ENCODE data around the gene FAM174C.

The FAM174C gene

DNA sequence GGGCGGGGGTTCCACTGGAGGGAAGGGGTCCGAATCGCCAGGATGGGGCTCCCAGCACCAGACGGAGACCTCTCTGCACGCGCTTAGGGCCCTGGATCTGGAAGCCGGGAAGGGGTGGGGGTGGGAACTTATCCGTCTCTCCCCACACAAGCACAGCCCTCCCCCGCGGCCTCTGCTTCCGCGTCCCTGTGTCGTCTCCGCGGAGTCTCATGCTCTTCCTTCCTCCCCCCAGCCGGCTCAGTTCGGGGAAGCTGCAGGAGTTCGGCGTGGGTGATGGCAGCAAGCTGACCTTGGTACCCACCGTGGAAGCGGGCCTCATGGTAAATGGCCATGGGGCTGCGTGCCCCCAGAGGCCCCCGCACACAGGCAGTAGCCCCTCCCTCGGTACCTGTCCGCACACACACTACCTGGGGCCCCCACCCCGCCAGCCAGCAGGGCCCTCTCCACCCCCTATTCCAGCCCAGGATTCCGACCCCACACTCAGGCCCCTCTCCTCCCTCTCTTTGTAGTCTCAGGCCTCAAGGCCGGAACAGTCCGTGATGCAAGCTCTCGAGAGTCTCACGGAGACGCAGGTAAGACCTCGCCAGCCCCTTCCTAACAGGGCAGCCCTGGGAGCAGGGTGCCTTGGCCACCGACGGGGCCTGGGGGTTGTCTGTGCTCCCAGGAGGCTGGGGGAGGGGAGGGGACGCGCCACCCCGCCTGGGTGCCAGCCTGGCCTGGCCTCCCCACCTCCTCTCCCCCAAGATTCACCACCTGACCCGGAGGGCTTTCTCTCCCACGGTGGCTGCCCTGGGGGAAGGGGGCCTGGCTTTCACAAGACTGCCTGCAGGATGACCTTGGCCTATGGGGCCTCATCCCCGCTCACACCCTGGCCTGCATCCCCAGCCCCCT lies 23.8 kb upstream of the FAM174C start:
- DNase-seq = peak in 1 of 2 donors; percentile 52

DNA sequence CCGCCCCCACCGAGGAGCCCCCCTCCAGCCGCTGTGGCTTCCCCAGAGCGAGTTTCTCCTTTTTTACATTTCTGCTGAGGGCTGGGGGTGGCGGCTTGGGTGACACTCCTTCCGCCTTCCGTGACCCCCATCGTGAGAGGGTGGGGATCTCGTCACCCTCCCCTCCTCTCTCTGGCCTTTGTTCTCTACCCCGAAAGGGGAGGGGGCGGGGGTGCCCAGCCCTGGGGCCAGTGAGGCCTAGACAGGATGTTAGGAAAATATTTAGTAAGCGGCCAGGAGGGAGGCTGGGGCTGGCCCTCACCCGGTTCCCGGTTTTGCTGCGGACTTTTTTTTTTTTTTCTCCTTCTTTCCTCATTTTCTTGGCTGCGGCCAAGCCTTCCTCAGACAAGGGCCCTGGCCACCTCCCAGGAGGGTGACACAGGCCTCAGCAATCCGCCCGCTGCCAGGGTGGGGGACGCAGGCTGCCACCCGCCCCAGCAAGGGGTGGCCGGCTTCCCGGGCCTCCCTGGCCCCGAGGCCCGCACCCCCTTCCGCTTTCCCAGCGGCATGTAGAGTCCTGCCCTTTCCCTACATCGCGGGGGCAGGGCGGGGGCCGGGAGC lies 23.0 kb upstream of the FAM174C start:
- DNase-seq = no peak

DNA sequence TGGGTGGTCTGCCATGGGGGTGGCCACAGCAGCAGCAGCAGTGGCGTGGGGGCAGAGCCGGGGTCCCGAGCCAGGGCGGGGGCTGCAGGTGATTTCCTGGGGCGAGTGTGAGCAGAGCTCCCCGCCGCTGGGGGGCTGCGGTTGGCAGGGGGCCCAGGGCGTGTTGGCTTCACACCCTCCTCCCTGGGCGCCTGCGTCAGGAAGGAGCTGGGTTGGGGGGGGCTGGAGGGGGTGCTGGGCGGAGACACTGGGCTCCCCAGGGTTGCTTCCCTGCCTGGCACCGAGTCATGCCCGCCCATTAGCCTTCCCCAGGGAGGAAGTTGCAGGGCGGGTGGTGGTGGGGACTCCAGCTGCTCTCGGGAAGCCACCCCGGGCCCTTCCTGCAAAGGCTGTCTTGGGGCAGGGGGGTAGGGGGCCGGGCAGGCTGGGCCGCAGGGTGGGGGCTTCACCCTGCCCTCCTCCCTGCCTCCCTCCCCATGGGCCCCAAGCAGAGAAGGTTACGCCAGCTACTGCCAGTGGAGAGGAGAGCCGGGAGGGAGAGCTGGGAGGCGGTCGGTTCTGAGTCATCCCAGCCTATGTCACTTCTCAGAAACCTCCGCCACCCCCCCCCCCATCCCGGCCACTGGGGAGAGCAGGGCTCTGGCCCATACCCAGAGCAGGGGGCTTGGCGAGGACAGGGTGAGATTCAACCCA lies 22.4 kb upstream of the FAM174C start:
- peak; percentile 60 to 65 for DNase-seq

DNA sequence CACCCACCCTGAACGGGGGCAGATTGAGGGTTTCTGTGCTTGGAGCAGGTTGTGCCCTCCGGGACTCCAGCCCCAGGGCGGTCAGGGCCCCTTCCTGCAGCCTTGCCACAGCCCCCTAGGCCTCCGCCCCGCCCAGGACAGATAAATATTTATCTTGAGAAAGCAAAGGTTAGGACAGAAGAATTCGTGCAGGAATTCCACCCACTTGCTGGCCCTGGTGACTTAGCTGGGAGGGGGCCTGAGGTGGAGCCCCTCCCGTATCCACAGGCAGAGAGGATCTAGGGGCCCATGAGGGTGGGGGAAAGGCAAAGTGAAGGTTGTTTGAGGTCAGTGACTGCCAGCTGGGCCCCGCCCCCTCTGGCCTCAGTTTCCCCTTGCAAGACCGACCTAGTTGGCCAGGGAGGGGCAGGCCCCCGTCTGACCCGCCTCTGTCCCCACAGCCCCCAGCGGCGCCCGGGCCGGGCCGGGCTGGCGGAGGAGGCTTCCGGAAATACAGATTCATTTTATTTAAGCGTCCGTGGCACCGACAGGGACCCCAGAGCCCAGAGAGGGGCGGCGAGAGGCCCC lies 21.7 kb upstream of the FAM174C start:
- no peak for DNase-seq

DNA sequence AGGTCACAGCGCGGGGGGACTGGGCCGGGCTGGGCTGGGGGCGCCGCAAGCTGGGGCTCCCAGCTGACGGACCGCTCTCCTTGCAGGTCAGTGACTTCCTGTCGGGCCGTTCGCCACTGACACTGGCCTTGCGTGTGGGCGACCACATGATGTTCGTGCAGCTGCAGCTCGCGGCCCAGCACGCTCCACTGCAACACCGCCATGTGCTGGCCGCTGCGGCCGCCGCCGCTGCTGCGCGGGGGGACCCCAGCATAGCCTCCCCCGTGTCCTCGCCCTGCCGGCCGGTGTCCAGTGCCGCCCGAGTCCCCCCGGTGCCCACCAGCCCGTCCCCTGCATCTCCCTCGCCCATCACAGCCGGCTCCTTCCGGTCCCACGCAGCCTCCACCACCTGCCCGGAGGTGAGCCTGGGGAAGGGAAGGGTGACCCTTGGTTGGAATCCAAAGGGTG lies 21.2 kb upstream of the FAM174C start:
- DNase-seq = no peak

DNA sequence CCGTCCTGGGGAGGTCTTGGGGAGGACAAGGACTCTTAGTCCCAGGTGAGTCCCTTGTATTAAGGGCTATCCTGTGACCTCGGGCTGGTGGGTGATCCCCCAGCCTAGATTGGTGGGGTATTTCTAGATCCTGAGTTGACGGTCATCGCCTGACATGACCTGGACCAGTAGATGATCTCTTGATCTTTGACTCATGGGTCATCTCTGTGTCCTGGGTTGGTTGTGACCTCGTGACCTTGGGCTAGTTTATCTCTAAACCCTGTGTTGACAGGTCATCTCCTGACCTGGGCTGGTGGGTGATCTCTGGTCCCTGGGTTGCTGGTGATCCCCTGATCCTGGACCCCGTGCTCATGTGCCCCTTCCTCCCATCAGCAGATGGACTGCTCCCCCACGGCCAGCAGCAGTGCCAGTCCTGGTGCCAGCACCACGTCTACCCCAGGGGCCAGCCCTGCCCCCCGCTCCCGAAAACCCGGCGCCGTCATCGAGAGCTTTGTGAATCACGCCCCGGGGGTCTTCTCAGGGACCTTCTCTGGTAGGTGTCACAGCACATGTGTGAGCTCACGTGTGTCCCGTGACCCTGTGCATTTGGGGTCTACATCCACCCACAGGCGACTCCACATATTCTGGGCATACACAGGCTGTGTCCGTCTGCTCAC lies 20.7 kb upstream of the FAM174C start:
- no peak for DNase-seq

DNA sequence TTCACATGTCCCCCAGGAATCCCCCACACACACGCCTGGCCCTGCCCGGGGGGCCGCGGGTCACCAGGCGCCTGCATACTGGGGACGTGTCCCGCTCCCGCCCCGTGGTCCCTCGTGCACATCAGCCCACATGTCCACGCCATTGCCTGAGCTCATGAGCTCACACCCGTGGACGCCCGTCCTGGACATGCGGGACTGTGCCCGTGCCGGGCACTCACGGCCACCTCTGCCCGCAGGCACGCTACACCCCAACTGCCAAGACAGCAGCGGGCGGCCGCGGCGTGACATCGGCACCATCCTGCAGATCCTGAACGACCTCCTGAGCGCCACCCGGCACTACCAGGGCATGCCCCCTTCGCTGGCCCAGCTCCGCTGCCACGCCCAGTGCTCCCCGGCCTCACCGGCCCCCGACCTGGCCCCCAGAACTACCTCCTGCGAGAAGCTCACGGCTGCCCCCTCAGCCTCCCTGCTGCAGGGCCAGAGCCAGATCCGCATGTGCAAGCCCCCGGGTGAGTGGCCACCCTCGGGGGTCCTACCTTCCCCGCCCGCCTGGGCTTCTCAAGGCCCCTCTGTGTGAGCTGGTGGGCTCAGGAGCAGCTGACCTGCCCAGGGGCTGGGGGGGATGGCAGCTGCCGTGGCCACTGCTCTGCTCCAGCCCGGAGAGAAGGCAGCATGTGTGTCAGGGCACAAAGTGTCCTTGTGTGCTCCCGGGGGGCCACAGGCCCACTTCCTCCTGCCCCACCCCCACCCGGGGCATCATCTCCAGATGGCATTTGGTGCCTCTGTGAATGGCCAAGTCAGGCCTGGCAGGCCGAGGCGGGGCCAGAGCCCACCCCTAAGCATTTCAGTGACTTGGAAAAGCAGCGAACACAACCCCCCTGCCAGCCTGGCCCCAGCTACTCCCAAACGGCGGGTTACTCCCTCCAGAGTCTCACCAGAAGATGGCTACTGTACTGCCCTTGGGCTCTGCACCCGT lies 19.9 kb upstream of the FAM174C start:
- DNase-seq = no peak

DNA sequence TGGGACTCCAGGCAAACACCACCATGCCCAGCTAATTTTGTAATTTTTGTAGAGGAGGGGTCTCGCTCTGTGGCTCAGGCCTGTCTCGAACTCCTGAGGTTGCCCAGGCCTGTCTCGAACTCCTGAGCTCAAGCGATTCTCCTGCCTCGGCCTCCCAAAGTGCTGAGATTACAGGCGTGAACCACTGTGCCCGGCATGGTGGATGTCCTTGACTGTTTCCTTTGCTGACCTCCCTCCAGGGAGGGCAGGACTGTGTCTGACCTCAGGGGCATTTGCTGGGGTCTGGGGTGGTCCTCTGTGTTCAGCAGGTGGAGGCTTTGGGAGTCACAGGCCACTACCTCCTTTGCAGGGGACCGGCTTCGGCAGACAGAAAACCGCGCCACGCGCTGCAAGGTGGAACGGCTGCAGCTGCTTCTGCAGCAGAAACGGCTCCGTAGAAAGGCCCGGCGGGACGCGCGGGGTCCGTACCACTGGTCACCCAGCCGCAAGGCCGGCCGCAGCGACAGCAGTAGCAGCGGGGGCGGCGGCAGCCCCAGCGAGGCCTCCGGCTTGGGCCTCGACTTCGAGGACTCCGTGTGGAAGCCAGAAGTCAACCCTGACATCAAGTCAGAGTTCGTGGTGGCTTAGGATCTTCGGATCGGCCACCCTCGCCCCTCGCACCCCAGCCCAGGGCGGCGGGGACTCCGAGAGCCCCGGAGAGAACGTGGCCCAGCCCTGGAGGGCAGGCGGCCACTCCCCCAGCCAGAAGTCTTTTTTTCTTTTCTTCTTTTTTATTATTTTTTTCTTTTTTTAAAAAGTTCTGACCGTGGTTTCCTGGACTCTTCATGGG lies 18.5 kb upstream of the FAM174C start:
- no peak for DNase-seq

DNA sequence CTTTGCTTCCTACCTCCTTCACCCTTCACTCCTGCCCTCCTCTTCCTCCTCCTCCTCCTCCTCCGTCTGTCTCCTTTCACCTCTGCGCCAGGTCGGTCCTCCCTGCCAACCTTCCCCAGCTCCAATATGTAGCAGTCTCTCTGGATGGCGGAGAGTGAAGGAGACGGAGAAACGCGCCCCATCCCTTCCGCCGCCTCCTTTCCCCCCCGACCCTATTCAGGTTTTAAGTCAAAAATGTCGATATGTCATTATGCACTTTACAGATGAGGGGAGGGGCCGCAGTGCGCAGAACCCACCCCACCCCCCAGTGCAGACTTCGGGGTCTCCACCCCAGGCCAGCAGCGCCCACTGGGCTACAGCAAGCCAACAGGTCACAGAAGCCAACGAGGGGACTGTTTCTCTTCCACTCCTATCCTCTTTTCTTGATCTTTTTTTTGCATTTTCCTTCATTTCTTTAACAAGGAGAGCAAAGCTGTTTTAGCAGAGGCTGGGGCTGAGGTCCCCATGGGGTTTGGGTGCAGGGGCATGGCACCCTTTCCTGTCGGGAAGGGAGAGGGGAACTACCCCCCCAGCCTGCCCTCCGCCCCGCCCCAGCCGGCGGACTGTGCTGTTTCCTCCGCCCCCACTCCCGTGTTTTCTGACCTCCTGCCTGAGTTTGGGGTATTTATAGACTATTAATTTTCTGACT lies 17.7 kb upstream of the FAM174C start:
- no peak for DNase-seq

DNA sequence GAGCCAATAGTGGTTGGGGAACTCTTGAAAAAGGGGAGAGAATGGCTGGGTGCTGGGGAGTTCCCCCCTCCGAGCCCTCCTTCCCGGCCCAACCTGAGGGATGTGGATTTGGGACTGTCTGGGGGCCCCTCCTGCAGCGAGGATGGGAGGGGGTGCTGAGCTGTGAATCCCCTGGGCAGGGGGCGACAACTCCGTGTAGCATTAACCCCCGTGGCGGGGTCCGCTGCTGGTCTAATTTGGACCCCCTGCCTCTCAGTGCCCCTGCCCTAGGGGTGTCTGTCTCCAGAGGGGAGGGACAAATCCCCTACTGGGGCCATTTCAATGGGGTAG lies 17.2 kb upstream of the FAM174C start:
- DNase-seq = no peak

DNA sequence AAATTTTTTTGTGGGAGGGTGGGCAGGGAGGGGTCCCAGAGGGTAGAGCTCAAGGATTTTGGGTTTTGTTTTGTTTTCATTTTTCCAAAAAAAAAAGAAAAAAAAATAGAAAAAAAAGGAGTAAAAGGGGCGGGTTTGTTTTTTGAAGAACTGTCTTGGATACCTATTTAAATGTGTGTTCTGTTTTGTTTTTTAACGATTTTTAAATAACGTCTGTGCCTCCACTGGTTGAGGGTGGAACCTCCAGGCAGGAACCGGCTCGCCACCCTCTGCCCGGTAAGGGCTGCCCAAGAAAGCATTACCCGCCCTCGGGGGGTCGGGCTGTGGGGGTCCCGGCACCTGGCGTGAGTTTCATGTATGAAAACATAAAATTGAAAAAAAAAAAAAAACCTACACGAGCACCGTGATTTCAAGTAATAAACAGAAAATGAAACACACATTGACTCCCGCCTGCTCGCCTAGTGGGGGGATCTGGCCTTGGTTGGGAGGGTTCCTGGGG lies 16.6 kb upstream of the FAM174C start:
- no peak for DNase-seq

DNA sequence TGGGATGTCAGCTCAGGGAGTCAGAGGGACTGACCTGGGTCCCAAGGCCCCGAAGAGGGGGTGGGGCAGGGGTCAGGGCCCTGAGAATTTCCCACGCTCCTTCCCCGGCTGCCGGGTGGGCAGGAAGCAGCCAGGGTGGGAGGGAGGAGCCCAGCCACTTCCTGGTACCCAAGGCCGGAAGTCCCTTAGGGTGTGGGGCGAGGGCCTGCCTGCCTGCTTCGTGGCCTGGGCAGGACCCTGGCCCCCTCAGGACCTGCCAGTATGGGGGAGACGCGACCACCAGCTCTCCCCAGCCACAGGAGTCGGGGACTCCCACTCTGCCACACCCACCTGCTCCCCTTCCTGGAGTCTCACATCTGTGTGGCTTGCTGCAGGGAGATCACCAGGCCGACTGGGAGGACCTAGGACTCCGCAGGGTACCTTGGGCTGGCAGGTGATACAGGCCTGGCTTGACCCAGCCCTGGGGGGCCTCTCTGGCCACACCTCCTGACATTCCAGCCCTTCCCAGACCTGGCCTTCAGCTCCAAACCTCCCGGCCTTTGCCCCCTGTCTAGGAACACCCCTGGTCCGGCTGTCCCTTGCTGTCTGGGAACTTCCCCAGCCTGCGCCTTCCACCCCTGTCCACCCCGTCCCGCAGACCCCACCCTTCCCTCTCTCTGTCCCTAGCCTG lies 16.0 kb upstream of the FAM174C start:
- DNase-seq = peak; percentile 57 to 61

DNA sequence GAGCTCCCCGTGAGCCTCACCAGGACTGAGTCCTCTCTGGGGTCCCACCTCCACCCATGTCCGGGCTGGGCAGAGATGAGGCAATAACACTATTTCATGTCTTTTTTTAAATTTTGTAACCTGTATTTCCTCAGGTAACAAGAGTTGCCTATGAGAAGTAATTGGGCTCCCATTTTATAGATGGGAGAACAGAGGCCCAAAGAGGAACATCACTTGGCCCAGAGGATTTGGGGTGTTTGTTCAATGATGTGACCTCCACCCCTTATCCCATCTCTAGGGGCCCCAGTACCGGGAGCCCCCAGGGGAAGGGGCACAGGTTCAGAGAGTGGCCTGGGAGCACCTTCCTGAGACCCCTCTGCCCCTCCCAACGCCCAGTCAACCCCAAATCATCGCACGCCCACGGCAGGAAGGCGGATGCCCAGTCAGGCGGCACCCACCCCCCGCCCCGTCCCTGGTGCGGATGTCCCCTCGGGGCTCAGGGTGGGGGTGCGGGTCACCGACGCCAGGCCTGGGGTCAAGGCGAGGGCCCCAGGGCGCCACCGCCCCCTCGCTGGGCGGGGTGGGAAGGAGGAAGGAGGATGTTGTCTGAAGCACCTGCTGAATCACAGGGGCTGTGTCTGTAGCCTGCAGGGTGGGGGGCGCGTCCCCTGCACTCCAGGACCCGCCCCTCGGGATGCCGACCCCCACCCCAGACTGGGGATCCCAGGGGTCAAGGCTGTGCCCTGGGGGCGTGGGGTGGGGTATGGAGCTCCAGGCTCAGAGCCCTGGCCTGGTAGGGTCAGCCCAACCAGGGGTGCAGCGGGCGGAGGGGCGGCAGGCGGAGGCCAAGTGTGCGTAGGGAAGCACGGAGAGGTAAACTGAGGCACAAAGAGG lies 15.2 kb upstream of the FAM174C start:
- DNase-seq = peak in 1 of 2 donors; percentile 31

DNA sequence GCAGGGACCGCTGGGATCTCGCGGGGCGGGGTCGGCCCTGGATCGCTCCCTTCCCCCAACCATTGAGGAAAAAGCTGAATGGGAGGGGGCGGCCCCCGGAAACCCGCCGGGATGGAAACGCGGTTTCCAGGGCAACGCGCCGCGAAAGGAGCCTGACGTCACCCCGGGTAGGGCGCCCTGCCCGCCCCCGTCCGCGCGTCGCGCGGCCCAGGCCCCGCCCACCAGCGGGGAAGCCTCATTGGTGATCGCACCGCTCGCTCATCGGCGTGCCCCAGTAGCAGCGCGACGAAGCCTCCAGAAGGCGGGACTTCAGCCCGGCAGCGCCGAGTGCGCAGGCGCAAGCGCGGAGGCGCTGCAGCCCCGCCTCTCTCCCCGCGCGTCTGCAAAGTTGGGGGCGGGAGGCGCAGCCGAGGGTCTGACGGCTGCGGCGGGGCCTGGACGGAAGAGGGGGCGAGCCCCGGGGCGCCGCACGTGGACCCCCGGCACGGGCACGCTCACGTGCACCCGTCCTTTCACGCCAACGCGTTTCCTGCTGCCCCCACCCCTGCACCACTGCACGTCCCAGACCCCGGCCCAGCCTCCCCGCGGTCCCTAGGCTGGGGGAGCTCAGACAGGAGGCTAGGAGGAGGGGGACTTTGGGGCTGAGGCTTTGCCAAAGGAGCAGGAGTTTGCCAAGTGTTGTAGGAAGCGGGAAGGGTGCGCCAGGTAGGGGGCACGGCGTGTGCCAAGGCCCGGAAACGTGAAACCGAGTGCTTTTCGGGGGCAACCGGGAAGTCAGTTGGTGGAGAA lies 14.4 kb upstream of the FAM174C start:
- peak; percentile 96 to 98 for DNase-seq

DNA sequence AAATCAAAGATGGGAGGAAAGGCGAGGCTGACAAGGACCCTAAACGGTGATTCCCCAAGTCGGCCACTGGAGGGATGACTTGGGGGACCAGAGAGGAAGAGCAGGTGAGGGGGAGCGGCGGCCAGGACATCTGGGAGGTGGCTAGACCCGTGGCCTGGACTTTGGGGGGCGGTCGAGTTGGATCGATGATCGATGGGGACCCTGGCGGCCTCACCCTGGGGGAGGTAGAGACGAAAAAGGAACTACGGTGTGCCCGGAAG lies 13.9 kb upstream of the FAM174C start:
- no peak for DNase-seq

DNA sequence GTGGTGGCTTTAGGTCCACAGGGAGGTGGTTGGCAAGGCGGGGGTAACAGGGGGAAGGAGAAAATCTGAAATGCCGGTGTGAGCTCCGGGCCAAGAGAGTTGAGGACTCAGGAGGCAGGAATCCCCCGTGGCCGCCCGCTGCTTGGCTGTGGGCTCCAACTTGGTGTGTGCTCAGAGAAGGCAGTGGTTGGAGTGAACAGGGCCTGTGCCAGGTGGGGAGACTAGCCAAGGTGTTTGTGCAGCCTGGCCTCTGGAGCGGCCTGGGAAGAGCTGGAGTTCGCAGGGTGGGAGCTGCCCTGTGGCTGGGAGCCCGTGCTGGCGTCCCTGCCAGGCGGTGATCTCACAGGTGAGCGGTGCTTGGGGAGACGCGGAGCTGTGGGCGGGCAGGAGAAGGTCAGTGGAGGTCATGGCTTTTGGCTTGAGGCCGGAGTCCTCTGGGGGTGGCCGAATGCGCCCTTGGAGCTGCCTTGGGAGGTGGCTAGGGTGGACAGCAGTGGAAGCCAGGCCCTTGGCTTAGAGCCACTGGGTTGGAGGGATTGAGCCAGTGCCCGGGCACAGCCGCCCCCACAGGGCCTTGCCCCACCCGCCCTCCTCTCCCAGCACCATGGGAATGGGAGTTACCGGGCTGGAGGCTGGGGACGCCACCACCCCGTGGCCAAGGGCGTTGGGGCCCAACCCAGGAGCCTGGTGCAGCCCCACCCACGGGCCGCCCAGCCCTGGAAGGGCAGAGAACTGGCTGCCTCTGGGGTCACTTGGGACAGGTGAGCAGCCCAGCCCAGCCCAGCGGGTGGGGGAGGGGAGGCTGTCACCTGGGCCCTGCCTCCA lies 13.3 kb upstream of the FAM174C start:
- no peak for DNase-seq

DNA sequence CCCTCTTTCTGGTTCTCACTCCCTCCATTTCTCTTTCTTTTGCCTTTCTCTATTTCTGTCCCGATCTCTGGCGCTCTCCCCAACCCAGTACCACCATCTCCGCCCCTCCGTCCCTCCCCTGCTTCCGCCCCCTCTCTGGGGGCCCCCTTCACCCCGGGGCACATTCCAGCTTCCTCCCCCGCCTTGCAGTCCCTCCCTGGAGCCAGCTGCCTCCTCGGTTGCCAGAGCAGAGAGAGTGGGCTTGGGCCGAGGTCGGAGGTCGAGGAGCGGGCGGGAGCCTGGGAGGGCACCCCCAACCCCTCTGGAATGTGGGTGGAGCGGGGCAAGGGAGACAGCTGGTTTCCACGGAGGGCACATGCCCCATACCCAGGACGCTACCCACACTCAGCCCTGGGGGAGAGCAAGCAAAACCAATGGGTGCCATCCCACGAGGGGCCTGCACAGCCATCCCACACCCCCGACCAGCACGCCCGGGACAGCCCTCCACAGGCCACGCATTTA lies 12.7 kb upstream of the FAM174C start:
- DNase-seq = no peak
